T-helper 17 cell (primary cell): Measurements from ENCODE around the gene SELENON. TPM values are rescaled to one million over a fixed set of nuclear protein-coding genes. Genes with fewer than 3 reads are reported as not detected.
A peak's percentile ranks its signal among the peaks of the same experiment; 100 is the strongest.

Source experiments
- ATAC-seq: fragments of 150-1000 bp; cut with Tn5 transposase; 2 replicates; pipeline ENCODE4 v1.10.0; 2021; ENCODE audit warnings: mild to moderate bottlenecking, moderate library complexity
- DNase-seq, 3 donors: peaks; one replicate each; pipeline versions ENCODE4 v3.0.0 to v3.0.0-alpha.2; 2020 to 2021
- H3K9me3 ChIP-seq: one replicate; pipeline ENCODE4 v1.7.0; 2013; ENCODE audit warnings: low read length, mild to moderate bottlenecking; ENCODE audit not compliant: control insufficient read depth, poor library complexity, severe bottlenecking
- H3K27ac Mint-ChIP-seq: one replicate; pipeline ENCODE4 v1.8.0; 2022; ENCODE audit warnings: mild to moderate bottlenecking, moderate library complexity, mixed read lengths
- H3K27me3 Mint-ChIP-seq: one replicate; pipeline ENCODE4 v1.8.0; 2022; ENCODE audit warnings: mixed read lengths
- H3K36me3 Mint-ChIP-seq: one replicate; pipeline ENCODE4 v1.8.0; 2022; ENCODE audit warnings: low read depth, mixed read lengths
- H3K4me1 Mint-ChIP-seq: one replicate; pipeline ENCODE4 v1.8.0; 2022; ENCODE audit warnings: mild to moderate bottlenecking, mixed read lengths
- H3K4me3 Mint-ChIP-seq: one replicate; pipeline ENCODE4 v1.8.0; 2022; ENCODE audit warnings: mild to moderate bottlenecking, moderate library complexity, mixed read lengths
- total RNA-seq, 4 donors: library from RNA in 2 of 4; stranded (reverse) in 2 of 4; gene quantifications; one replicate each; pipeline ENCODE4 v1.2.3 and lab custom pipeline; 2022 to 2026

SELENON gene
- total RNA-seq, 2 donors from 2014 or later: 24.5 to 25.2 TPM

DNA sequence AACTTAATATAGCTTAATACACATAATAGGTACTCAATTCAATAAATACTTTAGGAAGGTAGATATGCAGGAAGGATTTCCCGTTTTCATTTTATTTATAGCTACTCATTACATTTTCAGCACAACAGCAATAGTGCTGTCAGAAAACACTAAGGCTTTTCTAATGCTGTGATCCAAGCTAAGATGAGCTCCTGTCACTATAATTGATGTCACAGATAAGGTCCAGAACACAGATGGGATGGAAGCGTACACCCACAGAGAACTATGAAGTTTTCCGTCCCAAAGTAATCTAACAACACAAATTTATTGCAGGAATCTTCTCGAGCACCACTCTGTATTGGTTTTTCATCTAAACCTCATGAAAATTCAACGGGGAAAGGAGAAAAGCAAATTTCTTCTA is 45.7 kb downstream of the SELENON start:
- H3K9me3 ChIP-seq: no peaks in the 10 kb centered on the region
- ATAC-seq (no peak), DNase-seq (no peak)
- H3K4me3 Mint-ChIP-seq: no peak overlapping the region
- H3K36me3 Mint-ChIP-seq: no peaks in the 10 kb centered on the region
- H3K27ac Mint-ChIP-seq: no peak overlapping the region
- peaks cover 5% of the 10 kb centered on the region for H3K27me3 Mint-ChIP-seq
- peaks cover 5% of the 10 kb centered on the region for H3K4me1 Mint-ChIP-seq

GRCh38 chr1:25847929-25848328 is 47.9 kb downstream of the SELENON start:
- no peaks in the 10 kb centered on the region for H3K9me3 ChIP-seq
- Mint-ChIP-seq H3K27me3 (peaks cover 5% of the 10 kb centered on the region), H3K4me3 (no peak overlapping the region), H3K36me3 (no peaks in the 10 kb centered on the region), H3K4me1 (peaks cover 5% of the 10 kb centered on the region), H3K27ac (no peak overlapping the region)
- ATAC-seq (no peak), DNase-seq (no peak)

DNA sequence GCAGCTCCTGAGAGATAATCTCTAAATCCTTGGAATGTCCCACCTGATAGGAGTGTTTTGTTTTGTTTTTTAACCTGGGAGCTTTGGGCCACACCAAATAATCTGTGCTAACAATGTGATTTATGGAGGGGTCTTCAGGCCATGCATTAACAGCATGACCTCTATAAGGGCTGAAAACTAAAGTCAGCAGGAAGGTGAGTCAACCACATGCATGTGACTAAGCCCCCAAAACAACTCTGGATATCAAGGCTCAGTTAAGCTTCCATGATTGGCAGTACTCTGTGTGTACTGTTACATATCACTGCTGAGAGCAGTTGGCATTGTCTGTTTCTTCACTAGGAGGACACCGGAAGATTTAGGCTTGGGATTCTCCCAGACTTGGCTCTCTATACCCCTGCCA is 48.5 kb downstream of the SELENON start:
- no peaks in the 10 kb centered on the region for H3K9me3 ChIP-seq
- Mint-ChIP-seq H3K4me3 (no peak overlapping the region), H3K4me1 (peaks cover 5% of the 10 kb centered on the region), H3K36me3 (no peaks in the 10 kb centered on the region), H3K27ac (no peak overlapping the region), H3K27me3 (peaks cover 5% of the 10 kb centered on the region)
- DNase-seq: no peak
- ATAC-seq: no peak

DNA sequence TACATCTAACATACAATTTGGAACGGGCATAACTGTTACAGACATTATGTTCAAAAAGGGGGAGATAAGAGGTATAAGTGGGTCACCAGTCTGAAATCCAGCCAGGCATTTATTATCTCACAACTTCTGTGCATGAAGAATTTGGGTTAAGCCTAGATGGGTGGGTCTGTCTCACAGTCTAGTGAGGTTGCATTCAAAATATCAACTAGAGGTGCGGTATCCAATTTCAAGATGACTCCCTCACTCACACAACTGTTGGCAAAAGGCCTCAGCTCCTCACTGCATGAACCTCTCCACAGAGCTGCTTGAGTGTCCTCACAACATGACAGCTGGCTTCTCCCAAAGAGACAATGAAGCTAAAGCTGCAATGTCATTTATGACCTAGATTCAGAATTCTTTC is 54.6 kb downstream of the SELENON start:
- H3K9me3 ChIP-seq: no peaks in the 10 kb centered on the region
- Mint-ChIP-seq H3K27ac (no peak overlapping the region), H3K36me3 (peaks cover 2% of the 10 kb centered on the region), H3K4me1 (peaks cover 6% of the 10 kb centered on the region), H3K27me3 (no peaks in the 10 kb centered on the region), H3K4me3 (no peak overlapping the region)
- no peak for ATAC-seq
- no peak for DNase-seq

DNA sequence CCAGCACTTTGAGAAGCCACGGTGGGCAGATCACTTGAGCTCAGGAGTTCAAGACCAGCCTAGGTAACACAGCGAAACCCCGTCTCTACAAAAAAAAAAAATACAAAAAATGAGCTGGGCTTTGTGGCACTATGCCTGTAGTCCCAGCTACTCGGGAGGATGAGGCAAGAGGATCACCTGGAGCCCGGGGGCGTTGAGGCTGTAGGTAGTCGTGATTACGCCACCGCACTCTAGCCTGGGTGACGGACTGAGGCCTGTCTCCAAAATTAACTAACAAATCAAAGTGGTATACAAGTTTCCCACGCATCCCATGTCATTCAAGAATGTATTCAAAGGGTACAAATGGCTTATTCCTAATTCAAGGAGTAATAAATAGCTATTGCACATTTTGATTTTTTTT is 56.9 kb downstream of the SELENON start:
- no peak for ATAC-seq
- no peak overlapping the region for H3K27ac Mint-ChIP-seq
- DNase-seq: no peak
- H3K9me3 ChIP-seq: no peaks in the 10 kb centered on the region
- no peaks in the 10 kb centered on the region for H3K27me3 Mint-ChIP-seq
- peaks cover 2% of the 10 kb centered on the region for H3K36me3 Mint-ChIP-seq
- peaks cover 10% of the 10 kb centered on the region for H3K4me1 Mint-ChIP-seq
- peak overlapping the region; percentile 15 for H3K4me3 Mint-ChIP-seq

DNA sequence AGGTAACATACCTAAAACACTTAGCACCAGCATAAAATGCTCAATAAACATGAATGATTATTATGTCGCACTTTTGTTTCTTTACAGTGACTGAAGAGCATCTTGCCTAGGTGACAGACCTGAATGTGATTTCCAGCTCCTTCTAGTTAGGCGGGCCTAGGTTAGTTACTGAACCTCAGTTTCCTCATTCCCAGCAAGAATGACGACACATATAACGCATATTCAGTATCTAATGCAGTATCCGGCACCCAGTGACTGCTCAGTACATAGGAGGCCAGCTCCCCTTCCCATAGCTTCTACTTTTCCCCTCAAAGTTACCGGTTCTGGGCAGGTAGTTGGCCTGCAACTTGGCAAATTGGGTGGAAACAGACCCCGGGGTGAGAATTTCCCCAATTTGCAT is 58.5 kb downstream of the SELENON start:
- no peak overlapping the region for H3K27ac Mint-ChIP-seq
- H3K9me3 ChIP-seq: no peaks in the 10 kb centered on the region
- H3K4me1 Mint-ChIP-seq: peaks cover 10% of the 10 kb centered on the region
- H3K4me3 Mint-ChIP-seq: peak overlapping the region; percentile 91
- no peak for DNase-seq
- ATAC-seq: no peak
- no peaks in the 10 kb centered on the region for H3K27me3 Mint-ChIP-seq
- H3K36me3 Mint-ChIP-seq: peaks cover 2% of the 10 kb centered on the region

- peak within 1 kb of the TSS; percentile 91 for H3K4me3 Mint-ChIP-seq
- DNase-seq (peak; percentile 84 to 88 (median 86)), ATAC-seq (peak; percentile 99)
- peaks cover 2% of the 10 kb centered on the region for H3K36me3 Mint-ChIP-seq
- H3K4me1 Mint-ChIP-seq: peaks cover 10% of the 10 kb centered on the region
- H3K27me3 Mint-ChIP-seq: no peaks in the 10 kb centered on the region
- H3K27ac Mint-ChIP-seq: peak within 1 kb of the TSS; percentile 86
- no peaks in the 10 kb centered on the region for H3K9me3 ChIP-seq
Observed at GRCh38 chr1:25858906-25859789, 59.2 kb downstream of the SELENON start, which contains the start of gene AUNIP. Gene AUNIP (minus strand): TSS chr1:25859457. CDS start chr1:25859357, 100 bp downstream.

DNA sequence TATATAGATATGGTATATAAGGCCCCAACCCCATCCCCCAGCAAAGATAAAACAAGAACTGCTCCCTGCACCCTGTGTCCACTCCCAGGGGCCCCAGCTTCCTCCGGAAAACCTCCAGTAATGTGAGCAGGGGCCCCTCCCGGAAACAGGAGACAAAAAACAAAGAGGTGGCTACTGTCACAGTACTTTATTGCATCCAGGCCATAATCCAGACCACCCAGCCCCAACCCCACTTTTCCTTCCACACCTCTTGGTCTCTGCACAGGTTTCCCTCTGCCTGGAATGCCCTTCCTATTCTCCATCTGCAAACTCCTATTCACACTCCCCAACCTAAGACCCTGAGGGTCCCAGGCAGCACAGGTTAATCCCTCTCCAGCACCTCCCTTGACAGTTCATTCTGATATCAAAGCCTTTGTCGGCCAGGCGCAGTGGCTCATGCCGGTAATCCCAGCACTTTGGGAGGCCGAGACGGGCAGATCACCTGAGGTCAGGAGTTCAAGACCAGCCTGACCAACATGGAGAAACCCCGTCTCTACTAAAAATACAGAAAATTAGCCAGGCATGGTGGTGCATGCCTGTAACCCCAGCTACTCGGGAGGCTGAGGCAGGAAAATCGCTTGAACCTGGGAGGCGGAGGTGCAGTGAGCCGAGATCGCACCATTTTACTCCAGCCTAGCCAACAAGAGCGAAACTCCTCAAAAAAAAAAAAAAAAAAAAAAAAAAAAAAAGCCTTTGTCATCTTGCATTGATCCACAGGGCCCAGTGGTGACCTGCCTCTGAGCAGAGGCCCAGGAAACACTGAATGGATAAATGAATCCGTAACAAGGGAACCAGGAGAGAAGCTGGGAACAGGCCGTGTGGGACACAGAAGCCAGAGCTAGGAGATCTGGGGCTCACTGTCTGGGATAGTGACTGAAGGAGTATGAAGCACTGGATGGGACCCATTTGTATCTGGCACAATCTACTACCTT is 61.6 kb downstream of the SELENON start:
- DNase-seq (no peak), ATAC-seq (no peak)
- Mint-ChIP-seq H3K36me3 (no peaks in the 10 kb centered on the region), H3K4me3 (peak overlapping the region; percentile 63), H3K27ac (no peak overlapping the region), H3K27me3 (no peaks in the 10 kb centered on the region), H3K4me1 (peaks cover 17% of the 10 kb centered on the region)
- no peaks in the 10 kb centered on the region for H3K9me3 ChIP-seq

DNA sequence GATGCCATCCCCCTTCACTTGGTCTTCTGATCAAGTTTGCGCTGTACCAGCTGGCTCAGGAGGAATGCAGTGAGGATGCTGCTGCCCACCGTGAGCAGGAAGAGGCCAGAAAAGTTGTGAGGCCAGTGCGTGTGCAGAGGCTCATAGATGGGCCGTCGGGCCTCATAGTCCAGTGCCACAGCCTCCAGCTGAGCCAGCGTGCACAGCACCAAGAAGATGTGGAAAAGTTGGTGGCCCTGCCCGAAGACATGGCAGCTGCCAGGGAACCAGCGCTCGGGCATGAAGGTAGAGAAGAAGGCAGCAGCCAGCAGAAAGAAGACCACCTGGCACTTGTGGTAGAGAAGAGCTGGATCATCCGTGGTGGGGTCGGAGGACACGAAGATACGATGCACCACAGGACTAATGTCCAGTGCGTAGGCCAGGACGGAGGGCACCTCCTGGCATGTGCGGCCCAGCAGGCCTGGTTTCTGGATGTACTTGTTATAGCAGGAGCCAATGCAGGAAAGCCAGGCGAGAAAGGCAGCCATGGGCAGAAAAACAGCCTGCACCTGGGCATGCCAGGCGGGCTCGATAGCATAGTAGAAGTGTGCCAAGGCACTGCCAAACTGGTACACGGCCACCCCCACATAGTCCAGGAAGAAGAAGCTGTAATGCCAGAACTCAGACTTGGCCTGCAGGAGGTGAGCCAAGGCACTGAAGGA is 62.9 kb downstream of the SELENON start:
- Mint-ChIP-seq H3K36me3 (no peaks in the 10 kb centered on the region), H3K27ac (no peak overlapping the region), H3K4me1 (peaks cover 17% of the 10 kb centered on the region), H3K27me3 (no peaks in the 10 kb centered on the region), H3K4me3 (no peak overlapping the region)
- DNase-seq (no peak), ATAC-seq (no peak)
- H3K9me3 ChIP-seq: no peaks in the 10 kb centered on the region

DNA sequence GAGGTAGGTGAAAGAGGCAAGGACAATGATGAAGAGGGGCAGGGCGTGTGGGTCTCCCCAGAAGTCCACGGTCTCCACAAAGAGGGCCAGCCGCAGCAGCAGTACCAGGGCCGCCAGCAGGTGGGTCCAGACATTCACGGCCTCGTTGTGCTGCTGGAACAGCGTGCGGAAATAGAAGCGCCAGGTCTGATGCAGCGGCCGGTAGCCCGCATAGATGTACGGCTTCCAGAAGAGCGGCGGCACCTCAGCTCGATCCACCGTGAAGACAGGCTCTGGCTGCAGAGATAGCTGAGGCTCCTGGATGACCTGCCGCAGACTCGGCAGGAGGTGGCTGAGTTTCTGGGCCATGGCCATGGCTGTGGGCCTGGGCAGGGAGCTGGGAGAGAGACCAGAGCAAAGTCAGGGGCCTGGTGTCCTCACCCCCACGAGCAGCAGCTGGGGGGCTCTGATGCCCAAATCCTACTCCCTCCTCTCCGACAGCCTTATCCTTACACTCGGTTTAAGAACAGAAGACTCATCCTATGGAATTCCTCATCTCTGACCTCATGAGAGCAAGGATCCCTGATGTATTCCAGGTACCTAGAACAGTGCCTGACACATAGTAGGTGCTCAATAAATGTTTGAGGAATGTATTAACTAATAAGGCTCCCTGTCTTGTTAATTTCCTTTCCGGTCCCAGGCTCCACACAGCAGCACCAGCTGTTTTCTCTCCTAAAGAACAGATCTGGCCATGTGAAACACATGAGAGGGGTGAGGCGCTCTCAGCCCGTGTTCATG is 63.7 kb downstream of the SELENON start:
- Mint-ChIP-seq H3K4me3 (no peak overlapping the region), H3K27me3 (no peaks in the 10 kb centered on the region), H3K36me3 (no peaks in the 10 kb centered on the region), H3K27ac (peak overlapping the region; percentile 12), H3K4me1 (peaks cover 16% of the 10 kb centered on the region)
- H3K9me3 ChIP-seq: no peaks in the 10 kb centered on the region
- ATAC-seq (no peak), DNase-seq (no peak)

GRCh38 chr1:25864434-25864833 is 64.4 kb downstream of the SELENON start:
- no peaks in the 10 kb centered on the region for H3K9me3 ChIP-seq
- ATAC-seq: no peak
- H3K27me3 Mint-ChIP-seq: no peaks in the 10 kb centered on the region
- peak overlapping the region; percentile 12 for H3K27ac Mint-ChIP-seq
- peaks cover 11% of the 10 kb centered on the region for H3K4me1 Mint-ChIP-seq
- DNase-seq: no peak
- H3K36me3 Mint-ChIP-seq: no peaks in the 10 kb centered on the region
- no peak overlapping the region for H3K4me3 Mint-ChIP-seq

- Mint-ChIP-seq H3K36me3 (no peaks in the 10 kb centered on the region), H3K27me3 (no peaks in the 10 kb centered on the region), H3K4me1 (peaks cover 8% of the 10 kb centered on the region), H3K4me3 (no peak overlapping the region), H3K27ac (no peak overlapping the region)
- ATAC-seq (no peak), DNase-seq (no peak)
- H3K9me3 ChIP-seq: no peaks in the 10 kb centered on the region
Observed at GRCh38 chr1:25866288-25866687, 66.3 kb downstream of the SELENON start.
